K562 (cell line): ENCODE measurements around the gene SUFU. TPM values are rescaled to one million over a fixed set of nuclear protein-coding genes. Genes with fewer than 3 reads are reported as not detected.

ENCODE experiments used
- ATAC-seq: fragments of 200-7000 bp; cut with Tn5 transposase; 3 replicates; pipeline ENCODE4 v1.9.1; 2020; ENCODE audit warnings: moderate library complexity
- BruUV-seq: library from RNA; stranded (reverse); fragments of 400-500 nt; replicated peaks from 2 replicates; lab custom pipeline; 2021; lab: Mats Ljungman, UMichigan
- CTCF ChIA-PET: fragments of 300-600 bp; formaldehyde crosslinking; extraction: SDS; loops from one replicate; lab custom pipeline; 2021; ENCODE audit warnings: low intra/inter-chr PET ratio; lab: Yijun Ruan, JAX
- POLR2A ChIA-PET: fragments of 300-600, 350-650 bp; sonication (Branson Sonifier 250); formaldehyde crosslinking; extraction: SDS; loops from one replicate; lab custom pipeline; 2021; ENCODE audit warnings: antibody characterized with exemption, inconsistent platforms; lab: Yijun Ruan, JAX
- DNase-seq, 4 experiments: peaks; one replicate each; pipeline versions ENCODE4 v3.0.0 to v3.0.0-alpha.2; 2011 to 2018; ENCODE audit warnings: low spot score in 3 of 4, mixed read lengths in 3 of 4; ENCODE audit errors: extremely low read depth in 1 of 4
- FAIRE-seq: peaks from 2 replicates; lab custom pipeline; 2011; peaks lifted over from hg19 to GRCh38; lab: Jason Lieb, UNC
- H2AFZ ChIP-seq: 2 replicates; pipeline ENCODE4 v1.6.0; 2011; ENCODE audit warnings: low read depth, low read length, control low read depth, inconsistent platforms
- H3K27ac ChIP-seq: fragments of 200-600 bp; 3 replicates; pipeline ENCODE4 v1.8.0; 2011; ENCODE audit warnings: low read depth, mild to moderate bottlenecking, control low read depth, inconsistent platforms, low read length, moderate library complexity, mixed read lengths; ENCODE audit errors: extremely low read depth
- H3K27me3 ChIP-seq, 2 experiments: fragments of 300-600 bp in 1 of 2; 2 replicates in 1 of 2; 3 replicates in 1 of 2; pipeline versions ENCODE4 v1.6.0 to v1.8.0; 2011; ENCODE audit warnings: inconsistent platforms in 2 of 2, low read length in 2 of 2, mild to moderate bottlenecking in 1 of 2, mixed read lengths in 1 of 2, moderate library complexity in 1 of 2; ENCODE audit not compliant: control insufficient read depth in 2 of 2, insufficient read depth in 2 of 2
- H3K36me3 ChIP-seq: fragments of 300-600 bp; 3 replicates; pipeline ENCODE4 v1.8.0; 2011; ENCODE audit warnings: mild to moderate bottlenecking, low read length, inconsistent platforms; ENCODE audit not compliant: control insufficient read depth, insufficient read depth
- H3K4me1 ChIP-seq, 2 experiments: fragments of 200-600 bp in 1 of 2; replicated peaks in 1 of 2; 2 replicates in 1 of 2; 3 replicates in 1 of 2; pipeline versions ENCODE4 v1.5.1 to v1.8.0; 2011; ENCODE audit warnings: inconsistent platforms in 2 of 2, low read length in 2 of 2, mild to moderate bottlenecking in 1 of 2, mixed read lengths in 1 of 2, moderate library complexity in 1 of 2; ENCODE audit not compliant: control insufficient read depth in 2 of 2, insufficient read depth in 2 of 2
- H3K4me2 ChIP-seq: 2 replicates; pipeline ENCODE4 v1.6.1; 2011; ENCODE audit warnings: low read length, control low read depth, inconsistent platforms, mixed read lengths; ENCODE audit not compliant: insufficient read depth
- H3K4me3 ChIP-seq: fragments of 200-600 bp; sonication (generic), shearing (Covaris generic); 2 replicates; pipeline ENCODE4 v1.5.1; 2016; ENCODE audit warnings: control low read depth, inconsistent platforms
- H3K79me2 ChIP-seq: fragments of 200-600 bp; 3 replicates; pipeline ENCODE4 v1.8.0; 2011; ENCODE audit warnings: low read length, inconsistent platforms; ENCODE audit not compliant: control insufficient read depth, insufficient read depth
- H3K9ac ChIP-seq, 2 experiments: 2 replicates each; pipeline versions ENCODE4 v1.6.0 to v1.6.1; 2011; ENCODE audit warnings: low read depth in 2 of 2, low read length in 2 of 2, control low read depth in 1 of 2, inconsistent platforms in 1 of 2, mild to moderate bottlenecking in 1 of 2, mixed read lengths in 1 of 2; ENCODE audit not compliant: insufficient read depth in 1 of 2
- H3K9me1 ChIP-seq: one replicate; pipeline ENCODE4 v1.6.0; 2011; ENCODE audit warnings: inconsistent platforms, mild to moderate bottlenecking, low read length, moderate library complexity; ENCODE audit not compliant: control insufficient read depth, insufficient read depth
- H3K9me3 ChIP-seq: replicated peaks from 2 replicates; pipeline ENCODE4 v1.5.1; 2011; ENCODE audit warnings: low read depth, low read length, inconsistent platforms; ENCODE audit not compliant: control insufficient read depth, insufficient read depth
- H4K20me1 ChIP-seq: replicated peaks from 2 replicates; pipeline ENCODE4 v1.6.1; 2011; ENCODE audit warnings: low read length, inconsistent platforms, mixed read lengths; ENCODE audit not compliant: control insufficient read depth, insufficient read depth
- ATF7 ChIP-seq: fragments of 450-650 bp; IDR thresholded peaks from 2 replicates; pipeline ENCODE4 v1.7.1; 2014; ENCODE audit warnings: mild to moderate bottlenecking, moderate library complexity
- GATAD2A ChIP-seq: fragments of 450-650 bp; IDR thresholded peaks from 2 replicates; pipeline ENCODE4 v1.6.1; 2017
- HDAC1 ChIP-seq, 2 experiments: fragments of 450-650 bp; IDR thresholded peaks; 2 replicates each; pipeline ENCODE4 v1.6.1; 2016 to 2017; ENCODE audit warnings: inconsistent platforms in 1 of 2, mild to moderate bottlenecking in 1 of 2, moderate library complexity in 1 of 2
- MAFF ChIP-seq: IDR thresholded peaks from 2 replicates; pipeline ENCODE4 v1.6.1; 2012; ENCODE audit warnings: low read length, improper control_type of control experiment
- MAFG ChIP-seq: fragments of 450-650 bp; conservative IDR thresholded peaks from 2 replicates; pipeline ENCODE4 v1.6.1; 2016; ENCODE audit warnings: missing genetic modification characterization, missing compliant biosample characterization
- MAFK ChIP-seq: IDR thresholded peaks from 2 replicates; pipeline ENCODE4 v1.6.1; 2011; ENCODE audit warnings: low read length, improper control_type of control experiment
- MECOM ChIP-seq: fragments of 250-450 bp; sonication (Bioruptor Pico); IDR thresholded peaks from 2 replicates; pipeline ENCODE4 v1.8.0; 2022; ENCODE audit warnings: inconsistent platforms
- MTA2 ChIP-seq: fragments of 450-650 bp; IDR thresholded peaks from 2 replicates; pipeline ENCODE4 v1.6.1; 2016; ENCODE audit warnings: low read depth
- RBM15 ChIP-seq: fragments of 200-400 bp; formaldehyde crosslinking; IDR thresholded peaks from 2 replicates; pipeline ENCODE4 v1.6.1; 2018; ENCODE audit warnings: mild to moderate bottlenecking, low read length, moderate library complexity; ENCODE audit not compliant: insufficient read depth
- TAL1 ChIP-seq: fragments of 450-650 bp; IDR thresholded peaks from 2 replicates; pipeline ENCODE4 v1.6.1; 2016; ENCODE audit warnings: mild to moderate bottlenecking
- VEZF1 ChIP-seq: fragments of 200-800 bp; sonication (Bioruptor generic); IDR thresholded peaks from 2 replicates; pipeline ENCODE4 v1.6.1; 2017; ENCODE audit warnings: missing genetic modification characterization, missing compliant biosample characterization
- ZNF175 ChIP-seq: fragments of 200-800 bp; sonication (Bioruptor generic); IDR thresholded peaks from 2 replicates; pipeline ENCODE4 v1.6.1; 2016; ENCODE audit warnings: low read depth, mild to moderate bottlenecking, missing genetic modification characterization, missing compliant biosample characterization
- ZNF316 ChIP-seq: fragments of 450-650 bp; IDR thresholded peaks from 2 replicates; pipeline ENCODE4 v1.6.1; 2016
- ZNF740 ChIP-seq, 3 experiments: fragments of 200-800 bp in 1 of 3; sonication (Bioruptor generic) in 1 of 3; sonication (generic) in 1 of 3; formaldehyde crosslinking in 1 of 3; IDR thresholded peaks; 2 replicates each; pipeline versions ENCODE4 v1.6.1 to v1.8.0; 2016 to 2022; ENCODE audit warnings: mild to moderate bottlenecking in 2 of 3, missing compliant biosample characterization in 2 of 3, missing genetic modification characterization in 2 of 3, missing genetic modification reagents in 1 of 3
- WGBS: fragments of 100-300 bp; shearing (Covaris generic); methylation state at CpG from one replicate; pipeline ENCODE4 v1.1.6; 2016; ENCODE audit warnings: low coverage, mixed read lengths; ENCODE audit not compliant: insufficient coverage; ENCODE audit errors: missing lambda C conversion rate; 5-methylcytosine and 5-hydroxymethylcytosine counted together
- in situ Hi-C: fragments of 300-500 bp; cut with MboI; formaldehyde crosslinking; loops from 4 replicates; pipeline ENCODE4 v1.15.0; 2018; ENCODE audit warnings: inconsistent platforms, mixed read lengths
- intact Hi-C: fragments of 100-400 bp; cut with micrococcal nuclease; formaldehyde crosslinking; loops from 2 replicates; pipeline ENCODE4 v1.14.2; 2022
- polyA plus RNA-seq, 8 experiments: library from polyadenylated mRNA; depleted of rRNA in 4 of 8; stranded (reverse) in 5 of 8; unstranded in 3 of 8; fragments of >200 nt; fragmentation: Nextera tagmentation in 2 of 8; fragmentation: Illumina TruSeq in 1 of 8; extraction: Ambion mirVana in 2 of 8; extraction: Trizol in 1 of 8; gene quantifications; 2 replicates each; pipeline versions ENCODE4 v1.2.1 to v1.2.3, GENCODE V29; 2011 to 2014; ENCODE audit warnings: inconsistent platforms in 1 of 8, missing spikeins in 1 of 8
- total RNA-seq, 7 experiments: library from RNA; depleted of rRNA in 6 of 7; stranded (reverse); fragments of >200 nt in 6 of 7; fragmentation: Illumina TruSeq in 2 of 7; extraction: Trizol in 2 of 7; gene quantifications; 2 replicates each; pipeline versions ENCODE4 v1.2.1 to v1.2.3, GENCODE V29; 2011 to 2021; ENCODE audit warnings: low replicate concordance in 1 of 7
- TF ChIP-seq, protein P1 (sequence below): fragments of 250-450 bp; sonication (Bioruptor Pico); IDR thresholded peaks from 2 replicates; pipeline ENCODE4 v1.5.0; 2021; ENCODE audit warnings: mild to moderate bottlenecking, borderline replicate concordance

Gene SUFU
- total and polyA plus RNA-seq, 9 of the 15 experiments (the other 6 are each of a cell fraction or from before 2014, with no cell fraction given): 0.59 to 6.3 (median 0.82) TPM

DNA sequence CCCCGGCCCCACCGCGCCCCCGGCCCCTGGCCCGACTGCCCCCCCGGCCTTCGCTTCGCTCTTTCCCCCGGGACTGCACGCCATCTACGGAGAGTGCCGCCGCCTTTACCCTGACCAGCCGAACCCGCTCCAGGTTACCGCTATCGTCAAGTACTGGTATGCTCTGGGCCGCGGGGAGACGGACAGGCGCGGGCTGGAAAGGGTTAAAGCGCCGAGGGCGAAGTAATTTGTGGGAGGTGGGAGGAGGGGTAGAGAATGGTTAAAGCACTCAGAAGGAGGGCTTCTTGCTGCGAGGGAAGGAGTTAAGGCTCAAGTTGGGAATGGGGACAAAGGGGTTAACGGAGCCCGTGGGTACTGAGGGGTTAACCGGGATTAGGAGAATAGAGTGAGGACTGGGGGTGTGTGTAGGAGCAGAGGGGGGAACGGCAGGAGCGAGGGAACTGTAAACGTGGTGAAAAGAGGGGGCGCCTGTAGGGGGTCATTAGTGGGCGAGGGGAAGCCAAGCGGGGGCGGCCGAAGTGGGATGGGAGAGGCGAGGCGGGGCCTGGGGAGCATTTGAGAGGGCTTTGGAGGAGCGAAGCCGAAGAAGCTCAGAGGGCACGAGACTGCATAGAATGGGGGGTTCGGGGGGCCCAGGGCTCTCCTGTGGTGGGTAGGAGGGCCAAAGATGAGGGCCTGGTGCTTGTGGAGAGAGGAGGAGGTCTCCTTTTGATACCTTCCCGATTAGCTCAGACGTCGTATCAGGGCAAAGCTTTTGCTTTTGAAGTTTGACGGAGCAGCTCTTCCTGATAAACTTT is 605 bp downstream of the SUFU start (continued):
- TF ChIP-seq VEZF1 (peak; percentile 36; the same call in 1 of the 2 replicates), MTA2 (peak; percentile 47; the same call in 1 of the 2 replicates), GATAD2A (peak; percentile 84), RBM15 (no peak), ZNF175 (no peak), HDAC1 (IDR thresholded peaks at IDR 0.05) (peak in 1 of 2 experiments; percentile 76; a peak in 2 of 4 replicates)

DNA sequence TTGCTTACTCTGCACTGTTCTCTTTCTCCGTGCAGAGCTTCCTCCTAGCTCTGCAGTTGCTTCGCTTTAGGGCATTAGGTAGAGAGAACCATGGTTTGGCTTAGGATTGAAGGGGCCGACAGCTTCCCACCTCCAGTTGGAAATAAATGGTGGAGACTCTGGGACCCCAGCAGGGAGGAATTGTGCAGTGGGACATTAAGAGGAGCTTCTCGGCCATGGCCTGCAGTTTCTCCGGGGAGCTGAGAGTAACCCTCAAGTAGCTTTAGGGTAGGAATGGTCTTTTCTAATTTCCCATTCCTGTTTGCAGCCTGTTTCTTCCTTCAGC is 1.2 kb downstream of the SUFU start:
- BruUV-seq: no TSS peak
- Histone ChIP-seq H3K27ac (no peak overlapping the region), H3K4me2 (peak overlapping the region; percentile 92), H3K4me3 (peak overlapping the region; percentile 86), H3K9me1 (no peaks in the 10 kb centered on the region), H3K79me2 (peaks cover 42% of the 10 kb centered on the region), H3K9me3 (no peaks in the 10 kb centered on the region), H3K27me3 (no peaks in the 10 kb centered on the region), H3K9ac (peak overlapping the region; percentile 54 to 64; a peak in 2 of 4 replicates), H3K4me1 (peaks cover 4 to 12% of the 10 kb centered on the region in 2 experiments; a peak in 4 of 5 replicates), H2AFZ (peak overlapping the region; percentile 68; the same call in 1 of the 2 replicates), H3K36me3 (peaks cover 18% of the 10 kb centered on the region), H4K20me1 (no peaks in the 10 kb centered on the region)
- WGBS: 18% methylated on average over 5 of the region's 5 CpGs
- ChIA-PET POLR2A (interaction anchor here (0.7 to 1.7 kb wide), 5 partner anchors 16 to 282 kb away, joined by 3 to 6 read pairs (median 3); partner anchors contain the start of gene C10orf95), CTCF (no interaction called here)
- intact Hi-C loops (loop anchor here (5.0 kb wide), 1 partner anchor 92 kb away; no protein-coding TSS in a partner anchor), in situ Hi-C loops (loop anchor here (5.0 to 25.0 kb wide), 2 partner anchors 82 to 668 kb away; partner anchors contain the start of gene KCNIP2)
- no peak for DNase-seq
- no peak for FAIRE-seq
- TF ChIP-seq ZNF316 (no peak; the same call in 1 of the 2 replicates), MECOM (no peak), TAL1 (no peak), MAFK (peak; percentile 80), MAFF (peak; percentile 80; the same call in 1 of the 2 replicates), ZNF740 (CRISPR knock-in tag; IDR thresholded peaks at IDR 0.05) (no peak), ZNF740 (tag; IDR thresholded peaks at IDR 0.05) (no peak), MAFG (tag) (peak; percentile 80; the same call in 1 of the 2 replicates), ATF7 (no peak)
- TF ChIP-seq, protein P1, sequence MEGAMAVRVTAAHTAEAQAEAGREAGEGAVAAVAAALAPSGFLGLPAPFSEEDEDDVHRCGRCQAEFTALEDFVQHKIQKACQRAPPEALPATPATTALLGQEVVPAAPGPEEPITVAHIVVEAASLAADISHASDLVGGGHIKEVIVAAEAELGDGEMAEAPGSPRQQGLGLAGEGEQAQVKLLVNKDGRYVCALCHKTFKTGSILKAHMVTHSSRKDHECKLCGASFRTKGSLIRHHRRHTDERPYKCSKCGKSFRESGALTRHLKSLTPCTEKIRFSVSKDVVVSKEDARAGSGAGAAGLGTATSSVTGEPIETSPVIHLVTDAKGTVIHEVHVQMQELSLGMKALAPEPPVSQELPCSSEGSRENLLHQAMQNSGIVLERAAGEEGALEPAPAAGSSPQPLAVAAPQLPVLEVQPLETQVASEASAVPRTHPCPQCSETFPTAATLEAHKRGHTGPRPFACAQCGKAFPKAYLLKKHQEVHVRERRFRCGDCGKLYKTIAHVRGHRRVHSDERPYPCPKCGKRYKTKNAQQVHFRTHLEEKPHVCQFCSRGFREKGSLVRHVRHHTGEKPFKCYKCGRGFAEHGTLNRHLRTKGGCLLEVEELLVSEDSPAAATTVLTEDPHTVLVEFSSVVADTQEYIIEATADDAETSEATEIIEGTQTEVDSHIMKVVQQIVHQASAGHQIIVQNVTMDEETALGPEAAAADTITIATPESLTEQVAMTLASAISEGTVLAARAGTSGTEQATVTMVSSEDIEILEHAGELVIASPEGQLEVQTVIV: no peak
- ATAC-seq: no peak
